Neural crest cell (in vitro differentiated cells): Measurements from ENCODE around the gene ZNF609. TPM values are rescaled to one million over a fixed set of nuclear protein-coding genes. Genes with fewer than 3 reads are reported as not detected.

ENCODE experiments used
- DNase-seq: peaks from one replicate; pipeline ENCODE4 v3.0.0; 2021; ENCODE audit warnings: low read depth, mixed read lengths, low spot score
- H3K27ac Mint-ChIP-seq: one replicate; pipeline ENCODE4 v1.8.0; 2021; ENCODE audit warnings: mild to moderate bottlenecking, mixed read lengths; ENCODE audit not compliant: unreplicated experiment
- H3K27me3 Mint-ChIP-seq: 2 replicates; pipeline ENCODE4 v1.8.0; 2021; ENCODE audit warnings: low read depth, mild to moderate bottlenecking, mixed read lengths
- H3K36me3 Mint-ChIP-seq: 2 replicates; pipeline ENCODE4 v1.8.0; 2021; ENCODE audit warnings: low read depth, mild to moderate bottlenecking, mixed read lengths
- H3K4me1 Mint-ChIP-seq: 2 replicates; pipeline ENCODE4 v1.8.0; 2021; ENCODE audit warnings: mixed read lengths
- H3K4me3 Mint-ChIP-seq: one replicate; pipeline ENCODE4 v1.8.0; 2021; ENCODE audit warnings: mild to moderate bottlenecking, mixed read lengths
- H3K9me3 Mint-ChIP-seq: 2 replicates; pipeline ENCODE4 v1.8.0; 2021; ENCODE audit warnings: mixed read lengths
- CTCF ChIP-seq: fragments of 200-600 bp; sonication (generic); conservative IDR thresholded peaks from 2 replicates; pipeline ENCODE4 v1.5.0; 2021; ENCODE audit warnings: antibody characterized with exemption, mild to moderate bottlenecking
- total RNA-seq: library from RNA; stranded (reverse); gene quantifications from 2 replicates; pipeline ENCODE4 v1.2.1, GENCODE V29; 2021

ZNF609 gene
- total RNA-seq, 1 donor from 2014 or later: 43.0 TPM

GRCh38 chr15:64582202-64582601 is 121.8 kb downstream of the ZNF609 start:
- Mint-ChIP-seq H3K9me3 (peaks cover 14% of the 10 kb centered on the region), H3K4me3 (no peak overlapping the region), H3K4me1 (peaks cover 23% of the 10 kb centered on the region), H3K27me3 (no peaks in the 10 kb centered on the region), H3K27ac (no peak overlapping the region), H3K36me3 (peaks cover 31% of the 10 kb centered on the region)
- no peak for TF ChIP-seq CTCF
- no peak for DNase-seq

GRCh38 chr15:64583519-64583918 is 123.1 kb downstream of the ZNF609 start:
- TF ChIP-seq CTCF: no peak
- Mint-ChIP-seq H3K4me3 (no peak overlapping the region), H3K27me3 (no peaks in the 10 kb centered on the region), H3K36me3 (peaks cover 31% of the 10 kb centered on the region), H3K4me1 (peaks cover 29% of the 10 kb centered on the region), H3K27ac (peak overlapping the region; percentile 13), H3K9me3 (peaks cover 14% of the 10 kb centered on the region)
- DNase-seq: no peak

DNA sequence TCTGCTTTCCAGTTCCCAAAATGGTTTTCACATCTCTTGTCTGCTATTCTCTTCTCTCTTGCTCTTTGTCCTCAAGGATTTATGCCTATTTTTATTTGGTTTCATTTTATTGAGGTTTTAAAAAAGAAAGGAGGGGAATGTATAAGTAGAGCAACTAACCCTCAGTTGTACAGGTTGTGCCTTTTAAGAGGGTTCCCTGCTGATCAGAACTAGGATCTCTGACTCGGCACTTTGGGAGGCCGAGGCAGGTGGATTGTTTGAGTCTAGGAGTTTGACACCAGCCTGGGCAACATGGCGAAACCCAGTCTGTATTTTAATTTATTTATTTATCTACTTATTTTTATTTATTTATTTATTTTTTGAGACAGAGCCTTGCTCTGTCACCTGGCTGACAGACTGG is 123.6 kb downstream of the ZNF609 start:
- H3K9me3 Mint-ChIP-seq: peaks cover 14% of the 10 kb centered on the region
- no peak for TF ChIP-seq CTCF
- DNase-seq: no peak
- no peak overlapping the region for H3K4me3 Mint-ChIP-seq
- peaks cover 27% of the 10 kb centered on the region for H3K36me3 Mint-ChIP-seq
- no peaks in the 10 kb centered on the region for H3K27me3 Mint-ChIP-seq
- H3K27ac Mint-ChIP-seq: no peak overlapping the region
- peaks cover 30% of the 10 kb centered on the region for H3K4me1 Mint-ChIP-seq

- Mint-ChIP-seq H3K27ac (peak overlapping the region; percentile 79), H3K36me3 (peaks cover 15% of the 10 kb centered on the region), H3K27me3 (no peaks in the 10 kb centered on the region), H3K9me3 (peaks cover 9% of the 10 kb centered on the region), H3K4me3 (no peak overlapping the region), H3K4me1 (peaks cover 33% of the 10 kb centered on the region)
- TF ChIP-seq CTCF: no peak
- DNase-seq: no peak
These were observed 126.0 kb downstream of the ZNF609 start for GRCh38 chr15:64586259-64586870.

DNA sequence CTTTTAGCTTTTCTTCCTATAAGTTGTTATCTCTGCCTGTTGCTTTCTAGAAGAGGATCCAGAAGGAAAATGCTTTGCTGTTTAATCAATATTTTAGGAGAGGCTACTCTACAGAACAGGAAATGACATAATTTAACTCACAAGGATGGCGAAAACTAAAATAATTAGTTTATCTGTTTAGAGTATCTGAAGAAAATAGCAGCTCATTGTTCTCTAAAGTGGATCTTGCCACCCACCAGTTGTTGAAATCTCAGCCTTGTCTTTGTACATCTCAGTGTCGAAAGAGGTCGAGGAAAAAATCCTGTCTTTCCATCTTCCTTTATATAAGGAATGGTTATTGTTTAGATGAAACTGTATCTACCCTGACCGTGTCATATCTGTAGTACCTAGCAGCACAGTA is 126.6 kb downstream of the ZNF609 start:
- H3K4me3 Mint-ChIP-seq: no peak overlapping the region
- peaks cover 11% of the 10 kb centered on the region for H3K36me3 Mint-ChIP-seq
- H3K27ac Mint-ChIP-seq: peak overlapping the region; percentile 9
- peaks cover 5% of the 10 kb centered on the region for H3K9me3 Mint-ChIP-seq
- no peaks in the 10 kb centered on the region for H3K27me3 Mint-ChIP-seq
- peaks cover 33% of the 10 kb centered on the region for H3K4me1 Mint-ChIP-seq
- no peak for TF ChIP-seq CTCF
- no peak for DNase-seq
